GM21723 (cell line): ENCODE measurements around the gene DMXL2.
"Not testable (repeated sequence)": the region's sequence is repeated elsewhere in the genome, so short reads cannot be mapped to it uniquely, and the experiment has no call there.

ENCODE experiments used
- ATAC-seq: cut with Tn5 transposase; IDR thresholded peaks from one replicate; pipeline ENCODE4 v1.9.1; 2021; ENCODE audit warnings: mild to moderate bottlenecking, moderate library complexity; ENCODE audit not compliant: unreplicated experiment

Gene DMXL2

DNA sequence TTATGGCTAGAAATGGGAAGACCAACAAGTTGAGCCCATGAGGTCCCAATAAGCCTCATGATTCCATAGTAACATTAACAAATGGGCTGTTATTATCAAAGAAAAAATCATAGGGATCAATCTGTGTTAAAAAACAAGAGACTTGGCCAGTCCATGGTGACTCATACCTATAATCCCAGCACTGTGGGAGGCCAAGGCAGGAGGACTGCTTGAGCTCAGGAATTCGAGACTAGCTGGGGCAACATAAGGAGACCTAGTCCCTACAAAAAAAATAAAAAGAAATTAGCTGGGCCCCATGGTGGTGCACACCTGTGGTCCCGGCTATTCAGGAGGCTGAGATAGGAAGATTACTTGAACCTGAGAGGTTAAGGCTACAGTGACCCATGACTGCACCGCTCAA lies 124.8 kb downstream of the DMXL2 start:
- ATAC-seq = no peak

DNA sequence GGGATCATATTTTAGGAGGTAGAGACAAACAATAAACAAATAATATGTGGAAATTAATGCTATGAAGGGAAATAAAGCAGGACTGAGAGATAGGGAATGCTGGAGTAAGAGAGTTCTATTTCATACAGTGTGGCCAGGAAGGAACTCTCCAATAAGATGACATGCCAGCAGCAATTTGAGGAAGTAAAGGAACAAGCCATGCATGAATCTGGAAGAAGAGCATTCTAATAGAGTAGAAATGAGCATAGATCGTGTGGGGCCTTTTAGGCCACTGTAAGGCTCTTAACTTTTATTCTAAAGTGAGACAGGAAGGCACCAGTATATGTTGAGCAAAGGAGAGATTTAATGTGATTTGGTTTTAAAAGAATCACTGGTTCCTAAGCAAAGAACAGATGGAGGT lies 126.3 kb downstream of the DMXL2 start:
- no peak for ATAC-seq

DNA sequence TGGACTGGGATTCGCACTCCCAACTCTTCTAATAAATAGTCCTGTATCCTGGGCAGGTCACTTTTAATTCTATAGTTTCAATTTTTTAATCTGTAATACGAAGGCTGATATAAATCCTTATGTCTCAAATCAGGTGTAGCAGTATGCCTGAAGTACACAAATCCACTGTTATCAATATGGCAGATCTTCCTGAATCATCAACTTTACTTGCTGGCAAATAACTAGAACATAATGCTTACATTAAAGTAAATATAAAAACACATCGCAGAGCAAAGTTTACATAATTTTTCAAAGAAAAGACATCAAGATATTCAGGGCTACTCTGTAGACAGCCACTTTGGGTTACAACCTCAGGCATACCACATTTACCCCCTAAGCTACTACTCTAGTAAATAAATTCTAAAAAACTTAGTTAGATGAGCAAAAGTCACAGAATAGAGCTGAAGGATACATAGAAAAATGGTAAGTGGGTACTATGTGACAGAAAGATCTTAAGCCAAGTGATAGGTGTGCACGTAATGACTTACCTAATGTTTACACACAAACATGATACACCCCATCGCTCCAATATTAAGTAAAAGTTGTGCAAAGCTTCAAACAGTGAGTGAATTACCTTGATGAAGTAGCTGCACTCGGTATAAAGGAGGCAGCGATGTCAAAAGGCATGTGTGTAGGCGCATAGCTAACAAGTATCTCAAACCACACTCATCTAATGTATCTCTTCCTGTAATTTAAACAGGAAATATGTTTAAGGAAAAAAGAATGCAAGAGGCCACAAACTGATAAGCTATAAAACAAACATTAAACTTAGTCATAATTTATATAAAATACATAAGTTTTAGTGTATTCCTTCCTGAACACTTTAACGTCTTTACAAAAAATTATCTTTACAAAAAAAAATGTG lies 127.9 kb downstream of the DMXL2 start:
- ATAC-seq = no peak

DNA sequence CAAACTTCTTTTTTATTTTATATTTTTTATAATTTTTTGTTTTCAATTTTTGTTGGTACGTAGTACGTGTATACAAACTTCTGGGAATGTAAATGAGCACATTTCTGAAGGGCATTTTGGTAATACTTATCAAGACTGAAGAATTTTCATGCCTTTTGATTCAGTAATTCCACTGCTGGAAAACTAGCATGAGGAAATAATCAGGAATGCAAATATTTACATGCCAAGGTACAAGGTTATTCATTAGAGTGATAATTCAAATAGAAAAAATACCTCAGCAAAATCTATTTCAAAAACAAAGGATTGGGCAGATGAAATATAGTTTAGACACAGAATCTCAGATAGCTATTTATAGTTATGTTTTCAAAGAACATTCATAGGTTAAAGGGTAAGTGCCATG lies 128.7 kb downstream of the DMXL2 start:
- no peak for ATAC-seq

DNA sequence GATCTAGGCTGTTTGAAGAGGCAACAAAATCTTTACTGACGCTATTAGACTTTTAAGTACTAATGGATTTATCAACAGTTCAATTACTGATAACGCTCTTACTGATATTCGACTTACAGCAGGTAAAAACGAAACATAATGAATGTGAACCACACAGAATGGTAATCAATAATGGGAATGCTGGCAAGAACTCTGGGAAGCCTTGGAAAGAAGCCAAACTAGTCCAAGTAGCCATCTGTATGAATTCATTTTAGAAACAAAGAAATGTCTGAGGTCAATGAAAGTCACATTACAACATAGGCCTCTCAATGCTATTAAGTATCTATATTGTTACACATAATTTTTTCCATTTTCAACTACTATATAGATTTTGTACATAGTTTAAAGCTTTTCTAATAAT lies 130.0 kb downstream of the DMXL2 start:
- ATAC-seq = no peak

DNA sequence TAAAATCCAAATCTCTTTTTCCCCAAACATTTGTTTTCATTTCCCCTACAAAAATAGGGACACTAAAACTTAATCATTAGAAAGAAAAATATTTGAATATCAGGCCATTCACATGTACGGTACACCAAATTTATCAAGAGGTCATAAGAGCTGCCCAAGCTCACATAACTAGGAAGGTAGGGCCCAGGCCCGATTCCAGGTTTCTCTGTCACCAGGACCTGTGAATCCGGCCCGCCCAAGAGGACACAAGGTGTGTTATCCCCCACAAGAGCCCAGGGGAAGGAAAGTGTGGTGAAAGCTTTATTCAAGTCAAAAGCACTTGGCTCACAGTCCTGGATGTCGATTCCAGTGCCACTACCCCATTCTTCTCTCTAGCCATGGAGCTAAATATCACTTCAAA lies 130.6 kb downstream of the DMXL2 start:
- ATAC-seq = no peak

DNA sequence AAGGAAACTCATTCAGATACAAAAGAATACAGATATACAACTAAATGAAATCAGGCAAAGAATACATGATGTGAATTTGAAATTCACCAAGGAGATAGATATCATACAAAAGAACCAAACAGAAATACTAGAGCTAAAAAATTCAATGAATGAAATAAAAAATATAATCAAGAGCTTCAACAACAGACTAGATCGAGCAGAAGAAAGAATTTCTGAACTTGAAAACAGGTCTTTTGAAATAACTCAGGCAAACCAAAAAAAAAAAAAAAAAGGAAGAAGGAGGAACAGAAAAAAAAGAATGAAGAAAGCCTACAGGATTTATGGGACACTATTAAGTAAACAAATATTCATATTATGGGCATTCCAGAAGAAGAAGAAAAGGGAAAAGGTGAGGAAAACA lies 137.8 kb downstream of the DMXL2 start:
- ATAC-seq = no peak

DNA sequence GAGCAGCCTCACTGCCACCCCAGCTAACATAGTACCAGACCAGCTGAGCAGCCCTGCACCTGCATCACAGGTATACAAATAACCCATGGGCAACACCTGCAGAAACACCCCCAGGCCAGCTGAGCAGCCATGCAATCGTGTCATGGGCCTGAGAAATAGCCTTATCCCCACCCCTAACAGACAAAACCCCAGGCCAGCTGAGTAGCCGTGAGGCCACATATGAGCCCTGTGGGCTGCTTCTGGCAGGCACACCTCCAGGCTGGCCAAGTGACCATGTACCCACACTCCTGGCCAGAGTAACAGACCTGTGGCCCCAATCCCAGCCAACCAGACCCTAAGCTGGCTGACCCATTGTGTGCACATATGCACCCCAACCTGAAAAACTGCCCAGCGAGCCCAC lies 138.6 kb downstream of the DMXL2 start:
- ATAC-seq = no peak

DNA sequence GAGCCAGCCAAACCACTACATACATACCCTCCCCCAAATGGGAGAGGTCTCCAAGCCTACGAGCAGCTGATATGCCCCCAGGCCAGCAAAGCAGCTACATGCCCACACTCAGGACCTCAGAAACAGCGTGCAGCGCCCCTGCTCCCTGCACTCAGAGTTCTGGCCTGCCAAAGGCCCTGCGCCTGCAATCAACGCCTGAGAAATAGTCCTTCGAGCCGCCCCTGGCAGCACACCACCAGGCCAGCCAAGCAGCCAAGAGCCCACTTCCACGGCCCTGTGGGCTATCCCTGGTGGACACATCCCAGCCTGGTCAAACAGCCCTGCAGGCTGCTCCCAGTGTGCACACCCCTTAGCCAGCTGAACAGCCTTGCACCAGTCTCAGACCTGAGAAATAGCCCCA lies 139.1 kb downstream of the DMXL2 start:
- no peak for ATAC-seq

DNA sequence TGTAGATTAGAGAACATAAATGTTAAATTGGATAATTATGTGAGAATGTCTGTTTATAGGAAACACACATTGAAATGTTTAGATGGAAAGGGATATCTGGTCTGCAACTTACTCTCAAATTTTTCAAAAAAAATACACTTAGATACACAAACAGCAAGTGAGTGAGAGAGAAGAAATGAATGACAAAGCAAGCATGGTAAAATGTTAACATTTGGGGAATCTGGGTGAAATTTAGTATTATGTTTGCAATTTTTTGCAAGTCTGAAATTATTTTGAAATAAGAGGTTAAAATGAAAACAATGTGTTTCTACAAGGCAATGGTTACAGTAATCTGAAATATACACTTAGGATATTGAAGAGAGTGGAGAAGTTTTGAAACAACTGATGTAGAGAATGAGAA lies 146.8 kb downstream of the DMXL2 start:
- ATAC-seq = no peak

DNA sequence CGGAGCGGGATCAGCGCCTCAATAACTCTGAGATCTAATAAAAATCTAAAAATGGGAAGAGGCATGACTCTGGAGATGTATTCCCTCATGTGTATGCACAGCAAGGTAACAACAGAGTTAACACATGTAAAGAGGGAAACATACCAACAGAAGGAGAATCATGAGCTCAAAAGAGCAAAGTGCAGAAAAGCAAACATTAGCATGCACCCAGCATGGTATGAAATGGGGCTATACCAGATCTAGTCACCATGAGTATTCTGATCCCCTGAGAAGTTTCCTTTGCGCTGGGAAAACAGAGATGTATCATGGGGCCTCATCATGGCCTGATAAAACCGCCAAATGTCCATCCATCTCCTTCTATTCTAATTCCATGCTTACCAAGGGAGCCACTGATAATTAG lies 152.1 kb downstream of the DMXL2 start:
- no peak for ATAC-seq

DNA sequence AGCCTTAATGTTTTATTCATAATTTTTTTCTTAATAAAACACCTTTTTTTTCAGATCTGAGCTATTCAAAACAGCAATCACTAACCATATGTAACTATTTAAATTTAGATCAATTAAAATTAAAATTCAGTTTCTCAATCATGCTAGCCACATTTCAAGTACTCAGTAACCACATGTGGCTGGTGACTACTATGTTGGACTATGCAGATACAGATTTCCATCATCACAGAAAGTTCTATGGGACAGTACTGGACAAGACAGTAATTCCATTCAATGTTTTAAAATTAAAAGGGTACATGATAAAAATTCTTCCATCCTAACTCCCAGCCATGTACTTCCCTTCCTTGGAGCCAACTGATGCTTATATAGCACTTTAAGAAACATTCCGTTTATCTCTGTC lies 161.8 kb downstream of the DMXL2 start:
- ATAC-seq = no peak

DNA sequence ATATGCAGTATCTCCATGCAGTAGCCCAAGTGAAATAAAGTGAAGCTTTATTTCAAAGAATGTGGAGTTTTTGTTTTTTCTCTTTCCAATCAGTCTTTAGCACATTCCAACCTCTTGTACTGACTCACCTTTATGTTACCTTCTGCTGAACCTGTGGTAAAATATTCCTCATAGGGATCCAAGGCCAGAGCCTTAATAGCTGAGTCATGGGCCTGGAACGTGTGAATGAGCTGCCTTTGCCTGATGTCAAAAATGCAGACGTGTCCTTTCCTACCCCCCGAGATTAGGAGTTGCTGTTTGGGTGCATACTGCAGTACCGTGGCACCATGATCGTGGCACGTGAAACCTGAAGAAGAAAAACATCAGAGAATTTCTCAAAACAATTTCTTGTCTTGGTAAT lies 172.6 kb downstream of the DMXL2 start:
- no peak for ATAC-seq

DNA sequence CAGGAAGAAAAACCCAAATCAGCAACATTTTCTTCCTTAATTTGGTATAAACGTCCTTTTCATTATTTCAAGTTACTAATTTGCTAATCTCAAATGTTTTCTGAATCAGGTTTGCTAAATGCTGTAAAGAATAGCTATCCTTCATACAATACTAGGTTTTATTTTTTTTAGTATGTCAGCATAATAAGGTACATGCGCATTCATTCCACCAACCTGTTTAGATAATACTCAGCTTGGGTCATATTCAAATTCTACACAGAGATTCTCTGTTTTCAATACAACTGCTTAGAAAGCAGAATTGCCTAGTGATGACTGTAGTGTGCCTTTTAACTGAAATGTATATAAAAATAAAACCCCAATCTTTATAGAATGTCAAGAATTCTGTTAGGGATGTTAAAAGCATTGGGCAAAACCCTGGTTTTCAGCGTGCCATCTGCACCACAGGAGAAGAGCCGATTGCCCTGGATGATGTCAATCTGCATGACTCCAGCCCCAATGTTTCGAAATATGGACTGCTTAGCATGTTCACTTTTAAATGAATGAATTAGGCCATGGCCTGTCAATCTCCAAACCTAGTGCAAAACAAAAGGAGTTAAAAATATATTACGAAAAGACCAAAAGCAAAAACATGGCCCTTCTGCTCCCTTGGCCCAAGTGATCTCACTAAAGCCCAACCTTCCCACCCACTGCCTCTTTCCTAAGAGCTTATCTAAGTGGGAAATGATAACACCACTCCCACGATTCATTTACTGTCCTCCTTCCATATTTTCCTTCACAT lies 173.8 kb downstream of the DMXL2 start:
- no peak for ATAC-seq

DNA sequence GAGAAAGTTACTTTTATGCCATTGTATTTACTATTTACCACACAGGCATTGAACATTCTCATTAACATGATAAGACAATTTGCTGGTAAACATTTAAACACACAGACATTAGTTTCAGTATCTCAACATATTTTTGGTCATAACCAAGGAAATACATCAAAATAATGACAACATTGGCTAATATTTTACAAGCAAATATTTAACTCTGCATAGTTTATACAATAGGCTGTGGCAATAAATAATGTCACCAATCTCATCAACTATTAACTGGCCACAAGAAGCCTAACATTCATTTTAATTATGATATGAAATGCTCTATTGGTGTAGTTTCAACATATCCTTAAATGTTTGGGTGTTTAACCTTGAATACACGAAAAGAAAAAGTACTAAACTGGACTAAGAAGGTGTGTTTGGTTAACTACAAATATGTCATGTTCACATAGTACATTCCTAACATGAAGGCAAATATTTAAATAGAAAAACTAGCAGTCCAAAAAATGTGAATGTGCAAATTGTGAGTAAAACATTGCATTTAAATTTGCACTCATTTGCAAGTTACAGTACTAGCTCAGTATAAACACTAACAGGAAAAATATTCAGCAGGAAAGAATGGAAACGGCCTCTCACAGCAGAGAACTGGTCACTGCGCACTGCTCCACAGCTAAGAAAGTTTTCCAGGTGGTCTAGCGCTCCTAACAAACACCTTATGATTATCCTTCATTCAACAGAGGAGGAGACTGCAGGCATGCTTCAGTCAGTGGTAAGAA lies 174.5 kb downstream of the DMXL2 start:
- no peak for ATAC-seq

DNA sequence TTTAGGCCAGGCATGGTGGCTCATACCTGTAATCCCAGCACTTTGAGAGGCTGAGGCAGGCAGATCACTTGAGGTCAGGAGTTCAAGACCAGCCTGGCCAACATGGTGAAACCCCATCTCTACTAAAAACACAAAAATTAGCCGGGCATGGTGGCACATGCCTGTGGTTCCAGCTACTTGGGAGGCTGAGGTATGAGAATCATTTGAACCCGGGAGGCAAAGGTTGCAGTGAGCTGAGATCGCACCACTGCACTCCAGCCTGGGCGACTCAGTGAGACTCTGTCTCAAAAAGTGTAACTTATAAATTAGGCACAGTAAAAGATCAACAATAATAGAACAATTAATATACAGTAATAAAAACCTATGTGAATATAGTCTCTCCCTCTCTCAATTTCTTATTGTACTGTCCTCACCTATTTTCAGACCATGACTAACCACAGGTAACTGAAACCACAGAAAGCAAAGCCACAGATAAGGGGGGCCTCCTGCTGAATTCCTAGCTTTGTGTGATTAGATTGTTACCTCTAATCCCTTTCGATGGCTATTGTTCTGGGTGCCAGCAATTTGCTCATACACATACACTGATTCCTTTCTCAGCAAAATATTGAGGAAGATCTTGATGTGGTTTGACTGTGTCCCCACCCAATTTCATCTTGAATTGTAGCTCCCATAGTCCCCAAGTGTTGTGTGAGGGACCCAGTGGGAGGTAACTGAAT lies 176.4 kb downstream of the DMXL2 start:
- ATAC-seq = not testable (repeated sequence)

DNA sequence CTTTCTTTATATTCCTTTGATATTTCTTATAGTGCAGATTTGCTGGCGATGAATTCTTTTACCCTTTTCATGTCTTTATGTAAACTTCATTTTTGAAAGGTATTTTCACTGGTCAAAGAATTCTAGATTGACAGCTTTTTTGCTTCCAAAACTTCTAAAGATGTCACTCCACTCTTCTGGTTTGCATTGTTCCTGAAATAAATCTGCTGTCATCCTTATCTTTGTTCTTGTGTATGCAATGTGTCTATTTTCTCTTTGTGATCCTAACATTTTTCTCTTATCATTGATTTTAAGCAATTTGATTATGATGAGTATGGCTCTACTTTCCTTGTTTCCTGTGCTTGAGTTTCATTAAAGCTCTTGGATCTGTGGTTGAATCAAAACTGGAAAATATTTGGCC lies 177.8 kb downstream of the DMXL2 start:
- no peak for ATAC-seq

DNA sequence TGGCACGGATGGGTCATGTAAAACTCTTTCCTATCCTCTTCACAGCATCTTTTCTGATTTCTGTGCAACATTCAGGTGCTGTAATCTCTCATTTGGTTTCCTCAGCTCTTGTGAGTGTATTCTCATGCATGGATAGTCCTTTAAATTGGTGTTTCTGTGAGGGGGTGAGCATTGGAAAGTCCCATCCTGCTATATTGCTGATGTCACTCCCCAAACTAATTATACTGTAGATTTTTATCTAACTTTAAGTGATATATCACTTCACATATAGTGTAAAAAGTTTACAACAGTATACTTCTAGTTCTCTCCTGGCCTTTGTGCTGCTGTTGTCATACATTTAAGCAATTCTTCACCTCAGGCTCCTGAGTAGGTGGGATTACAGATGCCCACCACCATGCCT lies 178.5 kb downstream of the DMXL2 start:
- ATAC-seq = no peak

DNA sequence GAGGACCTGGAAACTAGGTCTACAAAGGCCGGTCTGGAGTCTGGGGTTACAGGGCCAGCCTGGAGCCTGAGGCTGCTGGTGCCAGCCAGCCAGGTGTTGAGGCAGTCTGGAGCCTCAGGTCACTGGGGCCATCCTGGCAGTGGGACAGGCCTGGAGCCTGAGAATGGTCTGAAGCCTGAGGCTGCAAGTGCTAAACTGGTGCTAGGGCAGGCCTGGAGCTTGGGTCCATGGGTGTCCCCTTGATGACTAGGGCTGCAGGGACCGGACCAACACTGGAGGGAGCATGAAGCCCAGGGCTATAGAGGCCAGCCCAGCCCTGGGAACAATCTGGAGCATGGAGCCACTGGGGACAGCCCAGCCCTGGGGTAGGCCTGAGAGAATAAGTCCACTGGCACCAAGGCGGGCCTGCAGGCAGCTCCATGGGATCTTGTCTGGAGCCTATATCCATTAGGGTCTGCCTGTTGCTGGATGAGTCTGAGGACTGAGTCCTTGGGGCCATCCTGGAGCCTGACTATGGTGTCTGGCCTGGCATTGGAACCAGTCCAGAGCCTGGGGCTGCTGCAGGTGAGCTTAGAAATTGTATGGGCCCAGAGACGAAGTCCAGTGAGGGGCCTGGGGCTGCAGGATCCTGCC lies 179.2 kb downstream of the DMXL2 start:
- no peak for ATAC-seq

DNA sequence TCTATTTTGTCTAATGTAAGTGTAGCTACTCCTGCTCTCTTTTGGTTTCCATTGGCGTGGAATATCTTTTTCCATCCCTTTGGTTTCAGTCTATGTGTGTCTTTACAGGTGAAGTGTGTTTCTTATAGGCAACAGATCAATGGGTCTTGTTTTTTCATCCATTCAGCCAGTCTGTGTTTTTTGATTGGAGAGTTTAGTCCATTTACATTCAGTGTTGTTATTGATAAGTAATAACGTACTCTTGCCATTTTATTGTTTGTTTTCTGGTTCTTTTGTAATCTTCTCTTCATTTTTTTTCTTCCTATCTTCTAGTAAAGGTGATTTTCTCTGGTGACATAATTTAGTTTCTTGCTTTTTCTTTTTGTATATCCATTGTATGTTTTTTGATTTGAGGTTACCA lies 184.0 kb downstream of the DMXL2 start:
- ATAC-seq = no peak
